Stomach (tissue), 9 donors: ENCODE results near the gene REC8. TPM values are rescaled to one million over a fixed set of nuclear protein-coding genes. Genes with fewer than 3 reads are reported as not detected.

Source experiments
- DNase-seq, 2 donors: peaks; one replicate each; pipeline versions ENCODE4 v3.0.0 to v3.0.0-alpha.2; 2013 to 2019
- H3K27ac ChIP-seq, 5 donors: fragments of 200-600 bp in 4 of 5; sonication (generic) in 4 of 5; one replicate each; pipeline ENCODE4 v1.5.1; 2013 to 2019; ENCODE audit warnings: mild to moderate bottlenecking in 1 of 5, moderate library complexity in 1 of 5
- H3K27me3 ChIP-seq, 3 donors: fragments of 200-600 bp; sonication (generic); one replicate each; pipeline ENCODE4 v1.5.1; 2017 to 2019; ENCODE audit warnings: mixed run types in 1 of 3
- H3K36me3 ChIP-seq, 4 donors: fragments of 200-600 bp; sonication (generic); 1 replicate in 3 of 4; 2 replicates in 1 of 4; pipeline ENCODE4 v1.5.1; 2016 to 2019
- H3K4me1 ChIP-seq, 4 donors: fragments of 200-600 bp; sonication (generic); one replicate each; pipeline ENCODE4 v1.5.1; 2016 to 2019
- H3K4me3 ChIP-seq, 4 donors: fragments of 200-600 bp; sonication (generic) in 3 of 4; one replicate each; pipeline ENCODE4 v1.5.1; 2016 to 2019; ENCODE audit warnings: mild to moderate bottlenecking in 1 of 4
- H3K9me3 ChIP-seq, 4 donors: fragments of 200-600 bp; sonication (generic); one replicate each; pipeline ENCODE4 v1.5.1; 2016 to 2019
- EP300 ChIP-seq: sonication (generic); formaldehyde crosslinking; IDR thresholded peaks from one replicate; pipeline ENCODE4 v1.6.1; 2017; ENCODE audit warnings: antibody characterized with exemption
- POLR2A ChIP-seq, 4 donors: fragments of 450-650 bp; IDR thresholded peaks; one replicate each; pipeline ENCODE4 v1.6.1; 2016; ENCODE audit warnings: antibody characterized with exemption in 4 of 4, control low read depth in 2 of 4, mild to moderate bottlenecking in 1 of 4, moderate library complexity in 1 of 4
- POLR2AphosphoS5 ChIP-seq, 3 donors: sonication (generic); formaldehyde crosslinking; IDR thresholded peaks; one replicate each; pipeline ENCODE4 v1.6.1; 2016; ENCODE audit warnings: antibody characterized with exemption in 3 of 3
- WGBS, 5 donors: extraction: QIAGEN DNeasy Blood & Tissue Kit in 3 of 5; methylation state at CpG; one replicate each; pipeline versions ENCODE4 v1.1.5 to v1.1.7; 2013 to 2018; 5-methylcytosine and 5-hydroxymethylcytosine counted together
- intact Hi-C: fragments of 100-400 bp; cut with DNase I; formaldehyde crosslinking; loops from one replicate; pipeline ENCODE4 v1.15.1; 2023; ENCODE audit warnings: low total_unique reads
- polyA plus RNA-seq, 3 donors: library from polyadenylated mRNA; stranded (reverse); fragments of 200-250 nt; gene quantifications; one replicate each; pipeline ENCODE4 v1.2.3, GENCODE V29; 2013
- total RNA-seq, 5 donors: library from RNA; depleted of rRNA; stranded (reverse); fragments of >200 nt; gene quantifications; one replicate each; pipeline versions ENCODE4 v1.1.0 to v1.2.3, GENCODE V29; 2014 to 2016
- TF ChIP-seq, protein P1 (sequence below), 7 experiments: fragments of 450-650 bp in 4 of 7; fragments of 200-600 bp in 3 of 7; sonication (generic) in 3 of 7; IDR thresholded peaks; one replicate each; pipeline ENCODE4 v1.5.1; 2016 to 2019; ENCODE audit warnings: antibody characterized with exemption in 7 of 7, control low read depth in 2 of 7, mild to moderate bottlenecking in 1 of 7
- donor health status: healthy with polysubstance abuse.
- donor health status: Bipolar disorder and iron deficiency.
- donor health status: healthy.

REC8 gene
- total and polyA plus RNA-seq, 8 donors: 14.5 to 122 (median 42.1) TPM

DNA sequence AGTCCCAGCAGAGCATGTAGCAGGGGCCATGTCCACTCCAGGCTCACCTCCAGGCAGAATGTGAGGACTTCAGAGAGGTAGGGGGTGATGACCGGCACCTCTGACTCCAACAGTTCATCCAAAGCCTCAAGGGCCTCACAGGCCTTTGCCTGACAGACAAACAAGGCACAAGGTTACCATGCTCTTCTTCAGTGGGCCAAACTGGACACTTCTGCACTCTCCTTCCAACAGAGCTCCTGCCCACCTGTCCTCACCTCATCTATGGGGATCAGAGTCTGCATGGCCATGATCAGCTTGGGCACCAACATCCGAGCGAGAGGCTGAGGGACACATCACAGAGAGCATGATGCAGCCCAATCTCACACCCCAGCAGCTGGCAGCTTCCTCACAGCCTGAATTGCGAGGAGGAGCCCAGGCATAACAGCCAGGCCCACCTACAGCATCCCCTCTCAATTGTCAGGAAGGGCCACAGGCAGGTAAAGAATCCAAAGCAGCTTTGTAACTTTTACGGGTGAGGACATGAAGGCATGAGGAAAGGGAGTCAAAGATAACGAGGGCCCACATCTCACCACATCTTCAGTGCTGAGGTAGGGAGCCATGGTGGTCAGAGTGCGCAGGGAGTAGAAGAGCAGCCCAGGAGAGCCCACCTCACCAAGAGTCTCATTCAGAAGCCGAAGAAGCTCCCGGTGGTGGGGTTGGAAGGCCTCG, 15.1 kb downstream of the REC8 start:
- intact Hi-C loops: no loop called here
- peaks cover 46 to 78% (median 71%) of the 10 kb centered on the region in 4 donors for H3K36me3 ChIP-seq
- H3K4me1 ChIP-seq: peaks cover 13 to 38% (median 26%) of the 10 kb centered on the region in 4 donors
- H3K4me3 ChIP-seq: peak overlapping the region in 1 of 4 donors; percentile 87
- TF ChIP-seq EP300 (no peak), POLR2AphosphoS5 (IDR thresholded peaks at IDR 0.05) (no peak), POLR2A (IDR thresholded peaks at IDR 0.05) (no peak)
- TF ChIP-seq, protein P1, sequence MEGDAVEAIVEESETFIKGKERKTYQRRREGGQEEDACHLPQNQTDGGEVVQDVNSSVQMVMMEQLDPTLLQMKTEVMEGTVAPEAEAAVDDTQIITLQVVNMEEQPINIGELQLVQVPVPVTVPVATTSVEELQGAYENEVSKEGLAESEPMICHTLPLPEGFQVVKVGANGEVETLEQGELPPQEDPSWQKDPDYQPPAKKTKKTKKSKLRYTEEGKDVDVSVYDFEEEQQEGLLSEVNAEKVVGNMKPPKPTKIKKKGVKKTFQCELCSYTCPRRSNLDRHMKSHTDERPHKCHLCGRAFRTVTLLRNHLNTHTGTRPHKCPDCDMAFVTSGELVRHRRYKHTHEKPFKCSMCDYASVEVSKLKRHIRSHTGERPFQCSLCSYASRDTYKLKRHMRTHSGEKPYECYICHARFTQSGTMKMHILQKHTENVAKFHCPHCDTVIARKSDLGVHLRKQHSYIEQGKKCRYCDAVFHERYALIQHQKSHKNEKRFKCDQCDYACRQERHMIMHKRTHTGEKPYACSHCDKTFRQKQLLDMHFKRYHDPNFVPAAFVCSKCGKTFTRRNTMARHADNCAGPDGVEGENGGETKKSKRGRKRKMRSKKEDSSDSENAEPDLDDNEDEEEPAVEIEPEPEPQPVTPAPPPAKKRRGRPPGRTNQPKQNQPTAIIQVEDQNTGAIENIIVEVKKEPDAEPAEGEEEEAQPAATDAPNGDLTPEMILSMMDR (IDR thresholded peaks at IDR 0.05): no peak
- H3K27me3 ChIP-seq: no peaks in the 10 kb centered on the region
- no peak for DNase-seq
- H3K9me3 ChIP-seq: no peaks in the 10 kb centered on the region
- 89 to 99% (median 93%) methylated on average over 7 to 10 of the region's 10 CpGs for WGBS, 5 donors
- no peak overlapping the region for H3K27ac ChIP-seq

DNA sequence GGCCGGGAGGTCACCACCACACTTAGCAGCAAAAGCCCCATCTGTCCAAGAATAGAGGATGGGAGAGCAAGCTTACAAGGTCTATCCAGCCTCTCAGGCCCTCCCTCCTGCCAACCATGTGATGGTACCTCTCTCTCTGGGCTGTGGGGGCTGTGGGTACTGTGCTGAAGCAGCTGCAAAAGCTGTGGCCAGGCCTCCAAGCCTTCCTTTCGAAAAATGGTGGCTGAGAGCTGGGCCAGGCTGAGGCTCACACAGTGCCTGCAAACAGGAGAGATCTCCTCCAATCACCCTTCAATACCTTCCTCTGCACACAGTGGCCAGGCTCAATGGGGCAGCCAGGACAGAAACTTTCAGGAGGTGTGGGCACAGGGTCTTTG, 15.6 kb downstream of the REC8 start:
- H3K27ac ChIP-seq: peak overlapping the region in 3 of 5 donors; percentile 83 to 87 (median 86)
- TF ChIP-seq, protein P1 (IDR thresholded peaks at IDR 0.05): no peak
- TF ChIP-seq POLR2AphosphoS5 (IDR thresholded peaks at IDR 0.05): no peak
- TF ChIP-seq POLR2A (IDR thresholded peaks at IDR 0.05): no peak
- TF ChIP-seq EP300: no peak
- H3K4me3 ChIP-seq: peak overlapping the region in 2 of 4 donors; percentile 87 to 96
- peaks cover 41 to 78% (median 71%) of the 10 kb centered on the region in 4 donors for H3K36me3 ChIP-seq
- peaks cover 13 to 44% (median 31%) of the 10 kb centered on the region in 4 donors for H3K4me1 ChIP-seq
- H3K9me3 ChIP-seq: no peaks in the 10 kb centered on the region
- WGBS, 5 donors: 71 to 96% (median 84%) methylated on average over 1 to 2 of the region's 2 CpGs
- DNase-seq: no peak
- intact Hi-C loops: no loop called here
- H3K27me3 ChIP-seq: no peaks in the 10 kb centered on the region

DNA sequence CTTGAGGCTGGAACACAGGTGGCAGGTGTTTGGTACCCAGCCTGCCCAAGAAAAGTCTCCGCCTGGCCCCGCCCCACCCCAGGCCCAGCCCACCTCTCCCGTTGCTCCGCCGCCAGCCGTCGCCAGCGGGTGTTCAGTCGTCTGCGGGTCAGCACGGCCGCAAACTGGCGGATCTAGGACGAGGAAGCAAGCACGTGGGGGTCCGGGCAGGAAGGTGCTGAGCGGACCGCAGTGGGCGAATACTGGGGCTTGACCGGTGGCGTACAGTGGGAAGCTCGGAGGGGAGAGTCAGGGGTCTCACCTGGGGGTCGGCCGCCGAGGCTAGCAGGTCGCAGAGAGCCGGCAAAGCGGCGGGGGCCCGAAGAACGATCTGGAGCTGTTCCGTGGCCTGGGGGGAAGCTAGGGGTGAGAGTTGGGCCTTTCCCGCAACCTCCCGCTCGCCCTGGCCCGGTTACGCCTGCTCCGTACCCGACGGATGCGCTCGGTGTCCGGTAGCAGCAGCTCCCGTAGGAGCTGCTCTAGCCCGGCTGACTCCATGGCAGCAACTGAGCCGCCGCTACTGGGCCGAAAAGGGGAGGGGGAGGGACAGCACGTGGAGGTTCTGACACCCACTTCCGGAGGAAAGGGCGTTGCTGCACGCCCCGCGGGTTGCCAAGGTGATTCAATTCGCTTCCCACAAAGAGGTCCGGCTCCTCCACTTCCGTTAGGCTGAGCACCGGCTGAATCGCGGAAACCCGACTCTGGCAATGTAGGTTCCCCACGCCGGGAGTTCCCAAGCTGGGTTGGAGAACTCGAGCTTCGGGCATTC, 16.6 kb downstream of the REC8 start, which contains the start of gene IPO4:
IPO4 (minus strand) TSS at position 566 of the 808 bp plus-strand sequence; CDS start at position 537, 29 bp downstream.
- intact Hi-C loops: no loop called here
- WGBS, 5 donors: 0 to 1% (median 1%) methylated on average over 37 to 65 of the region's 65 CpGs
- H3K4me3 ChIP-seq: peak within 1 kb of the TSS; percentile 69 to 96 (median 78)
- H3K36me3 ChIP-seq: peaks cover 33 to 77% (median 70%) of the 10 kb centered on the region in 4 donors
- H3K27me3 ChIP-seq: no peaks in the 10 kb centered on the region
- H3K4me1 ChIP-seq: peaks cover 13 to 52% (median 34%) of the 10 kb centered on the region in 4 donors
- no peaks in the 10 kb centered on the region for H3K9me3 ChIP-seq
- peak within 1 kb of the TSS; percentile 68 to 87 (median 83) for H3K27ac ChIP-seq
- TF ChIP-seq, protein P1 (IDR thresholded peaks at IDR 0.05): peak in 1 of 7 experiments; percentile 12
- TF ChIP-seq POLR2AphosphoS5 (IDR thresholded peaks at IDR 0.05) (peak; percentile 50 to 94 (median 86)), EP300 (peak; percentile 31), POLR2A (IDR thresholded peaks at IDR 0.05) (no peak)
- DNase-seq: peak; percentile 95 to 98

DNA sequence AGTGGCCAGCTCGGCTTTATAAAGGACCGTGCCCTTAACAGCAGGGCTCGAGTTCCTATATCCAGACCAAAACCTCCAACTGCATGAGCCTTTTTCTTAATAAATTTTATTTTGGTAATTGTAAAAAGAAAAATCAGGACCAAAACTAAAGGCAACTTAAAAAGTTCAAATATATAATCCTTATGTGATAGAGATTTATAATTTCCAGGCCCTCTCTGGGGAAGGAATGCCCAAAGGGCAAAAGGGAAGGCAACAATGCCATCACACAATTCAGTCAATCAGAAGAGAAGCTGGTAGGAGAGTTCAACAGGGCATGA, 17.1 kb downstream of the REC8 start:
- peaks cover 16 to 56% (median 38%) of the 10 kb centered on the region in 4 donors for H3K4me1 ChIP-seq
- 0 to 4% (median 1%) methylated on average over 3 of the region's 3 CpGs for WGBS, 5 donors
- H3K9me3 ChIP-seq: no peaks in the 10 kb centered on the region
- intact Hi-C loops: no loop called here
- no peak for TF ChIP-seq POLR2AphosphoS5 (IDR thresholded peaks at IDR 0.05)
- no peak for TF ChIP-seq POLR2A (IDR thresholded peaks at IDR 0.05)
- no peak for TF ChIP-seq EP300
- TF ChIP-seq, protein P1 (IDR thresholded peaks at IDR 0.05): no peak
- H3K36me3 ChIP-seq: peaks cover 28 to 72% (median 64%) of the 10 kb centered on the region in 4 donors
- DNase-seq: no peak
- peak overlapping the region in 4 of 5 donors; percentile 39 to 87 (median 84) for H3K27ac ChIP-seq
- no peaks in the 10 kb centered on the region for H3K27me3 ChIP-seq
- peak overlapping the region in 3 of 4 donors; percentile 69 to 96 (median 87) for H3K4me3 ChIP-seq
